GM12878 (cell line): ENCODE results near the gene SIK2.

Experiments used
- ASH2L ChIP-seq: fragments of 300-600, 200-600 bp; sonication (generic); IDR thresholded peaks from 2 replicates; pipeline ENCODE4 v1.6.1; 2017; ENCODE audit warnings: low read depth, mild to moderate bottlenecking, borderline replicate concordance
- BACH1 ChIP-seq: fragments of 450-650 bp; IDR thresholded peaks from 2 replicates; pipeline ENCODE4 v1.6.1; 2017; ENCODE audit warnings: mild to moderate bottlenecking, borderline replicate concordance
- CBX5 ChIP-seq: sonication (generic); IDR thresholded peaks from 2 replicates; pipeline ENCODE4 v1.6.1; 2016; ENCODE audit warnings: low read depth, moderate library complexity, mild to moderate bottlenecking, inconsistent platforms
- CHD1 ChIP-seq: IDR thresholded peaks from 2 replicates; pipeline ENCODE4 v1.6.1; 2012; ENCODE audit warnings: low read depth, low read length, improper control_type of control experiment
- EZH2 ChIP-seq: IDR thresholded peaks from 2 replicates; pipeline ENCODE4 v1.6.1; 2012; ENCODE audit warnings: low read depth, mild to moderate bottlenecking, control low read depth, inconsistent platforms, low read length, borderline replicate concordance; ENCODE audit not compliant: control insufficient read depth
- KDM1A ChIP-seq: fragments of 200-600 bp; sonication (generic); IDR thresholded peaks from 2 replicates; pipeline ENCODE4 v1.6.1; 2016; ENCODE audit warnings: borderline replicate concordance
- POLR2AphosphoS5 ChIP-seq: IDR thresholded peaks from 2 replicates; pipeline ENCODE4 v1.6.1; 2011; ENCODE audit warnings: mild to moderate bottlenecking, low read length, inconsistent platforms
- TF ChIP-seq, protein P1 (sequence below): fragments of 450-650 bp; IDR thresholded peaks from 2 replicates; pipeline ENCODE4 v1.6.1; 2018; ENCODE audit warnings: borderline replicate concordance, mild to moderate bottlenecking; ENCODE audit not compliant: partially characterized antibody

DNA sequence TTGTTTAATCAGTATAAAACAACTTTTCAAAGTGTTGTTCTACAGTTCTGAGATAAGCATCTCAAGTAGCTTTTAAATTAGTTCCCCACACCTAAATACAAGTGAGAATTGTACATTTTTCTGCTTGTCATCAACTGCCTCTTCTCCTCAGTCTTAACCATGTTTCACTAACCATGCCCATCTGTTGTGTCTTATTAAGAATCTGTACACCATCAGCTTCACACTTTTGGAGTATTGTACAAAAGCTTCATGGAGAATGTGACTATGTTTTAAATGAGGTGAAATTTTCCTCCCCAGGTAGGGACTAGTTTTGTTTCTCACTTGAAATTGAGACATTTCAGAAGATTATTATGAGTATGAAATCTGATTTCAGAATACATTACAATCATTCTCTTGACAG lies 52.4 kb downstream of the SIK2 start:
- TF ChIP-seq CHD1, result no peak
- TF ChIP-seq POLR2AphosphoS5, result no peak
- no peak for TF ChIP-seq EZH2
- TF ChIP-seq BACH1, result no peak
- no peak for TF ChIP-seq CBX5
- TF ChIP-seq, protein P1, sequence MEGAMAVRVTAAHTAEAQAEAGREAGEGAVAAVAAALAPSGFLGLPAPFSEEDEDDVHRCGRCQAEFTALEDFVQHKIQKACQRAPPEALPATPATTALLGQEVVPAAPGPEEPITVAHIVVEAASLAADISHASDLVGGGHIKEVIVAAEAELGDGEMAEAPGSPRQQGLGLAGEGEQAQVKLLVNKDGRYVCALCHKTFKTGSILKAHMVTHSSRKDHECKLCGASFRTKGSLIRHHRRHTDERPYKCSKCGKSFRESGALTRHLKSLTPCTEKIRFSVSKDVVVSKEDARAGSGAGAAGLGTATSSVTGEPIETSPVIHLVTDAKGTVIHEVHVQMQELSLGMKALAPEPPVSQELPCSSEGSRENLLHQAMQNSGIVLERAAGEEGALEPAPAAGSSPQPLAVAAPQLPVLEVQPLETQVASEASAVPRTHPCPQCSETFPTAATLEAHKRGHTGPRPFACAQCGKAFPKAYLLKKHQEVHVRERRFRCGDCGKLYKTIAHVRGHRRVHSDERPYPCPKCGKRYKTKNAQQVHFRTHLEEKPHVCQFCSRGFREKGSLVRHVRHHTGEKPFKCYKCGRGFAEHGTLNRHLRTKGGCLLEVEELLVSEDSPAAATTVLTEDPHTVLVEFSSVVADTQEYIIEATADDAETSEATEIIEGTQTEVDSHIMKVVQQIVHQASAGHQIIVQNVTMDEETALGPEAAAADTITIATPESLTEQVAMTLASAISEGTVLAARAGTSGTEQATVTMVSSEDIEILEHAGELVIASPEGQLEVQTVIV, result no peak
- TF ChIP-seq KDM1A, result no peak
- no peak for TF ChIP-seq ASH2L
